Measurements from ENCODE around the gene TFF3.

The TFF3 gene

DNA sequence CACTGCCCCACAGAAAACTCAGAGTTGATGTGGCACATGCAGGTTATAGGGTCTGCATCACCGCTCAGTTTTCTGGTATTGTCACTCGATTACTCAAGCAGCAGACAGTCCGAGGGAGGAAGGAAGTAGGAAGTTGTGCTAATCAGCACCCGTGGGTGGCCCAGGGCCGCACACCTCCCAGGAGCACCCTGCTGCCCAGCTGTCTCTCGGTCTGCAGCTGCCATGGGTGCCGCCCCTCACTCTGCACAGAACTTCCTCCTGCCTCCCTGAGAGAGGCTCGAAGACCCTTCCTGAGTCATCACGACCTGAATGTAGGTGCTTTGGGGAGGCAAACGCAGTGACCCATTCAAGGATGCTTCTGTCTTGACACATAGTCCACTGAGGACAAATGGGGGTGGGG lies 4.2 kb upstream of the TFF3 start:
- Histone ChIP-seq H3K9me3 (ENCODE audit: insufficient read depth, low read length) (no peaks in the 10 kb centered on the region), H3K9ac (ENCODE audit: insufficient read length, low read depth) (no peak overlapping the region), H3K4me3 (ENCODE audit: insufficient read length, low read depth) (no peak overlapping the region), H3K27me3 (ENCODE audit: insufficient read depth, insufficient read length) (no peaks in the 10 kb centered on the region), H3K36me3 (ENCODE audit: insufficient read depth, insufficient read length, low read length) (no peaks in the 10 kb centered on the region), H3K4me1 (ENCODE audit: insufficient read depth, insufficient read length) (peaks cover 39% of the 10 kb centered on the region)
- DNase-seq (ENCODE audit: low read depth, low spot score) = no peak
- TF ChIP-seq SUZ12 (IDR thresholded peaks at IDR 0.05; ENCODE audit: extremely low read depth, insufficient read depth, insufficient read length) = no peak
- no peak for TF ChIP-seq ZNF274 (IDR thresholded peaks at IDR 0.05; ENCODE audit: low read depth, low read length)
- no peak for TF ChIP-seq YY1 (IDR thresholded peaks at IDR 0.05; ENCODE audit: insufficient read depth, insufficient read length)

GRCh38 chr21:42317826-42318746 lies 2.9 kb upstream of the TFF3 start:
- Histone ChIP-seq H3K36me3 (ENCODE audit: insufficient read depth, insufficient read length, low read length) (no peaks in the 10 kb centered on the region), H3K27me3 (ENCODE audit: insufficient read depth, insufficient read length) (no peaks in the 10 kb centered on the region), H3K9me3 (ENCODE audit: insufficient read depth, low read length) (no peaks in the 10 kb centered on the region), H3K4me1 (ENCODE audit: insufficient read depth, insufficient read length) (peaks cover 45% of the 10 kb centered on the region), H3K9ac (ENCODE audit: insufficient read length, low read depth) (no peak overlapping the region), H3K4me3 (ENCODE audit: insufficient read length, low read depth) (no peak overlapping the region)
- TF ChIP-seq ZNF274 (IDR thresholded peaks at IDR 0.05; ENCODE audit: low read depth, low read length) (no peak), YY1 (IDR thresholded peaks at IDR 0.05; ENCODE audit: insufficient read depth, insufficient read length) (no peak), SUZ12 (IDR thresholded peaks at IDR 0.05; ENCODE audit: extremely low read depth, insufficient read depth, insufficient read length) (no peak)
- DNase-seq (ENCODE audit: low read depth, low spot score) = no peak

DNA sequence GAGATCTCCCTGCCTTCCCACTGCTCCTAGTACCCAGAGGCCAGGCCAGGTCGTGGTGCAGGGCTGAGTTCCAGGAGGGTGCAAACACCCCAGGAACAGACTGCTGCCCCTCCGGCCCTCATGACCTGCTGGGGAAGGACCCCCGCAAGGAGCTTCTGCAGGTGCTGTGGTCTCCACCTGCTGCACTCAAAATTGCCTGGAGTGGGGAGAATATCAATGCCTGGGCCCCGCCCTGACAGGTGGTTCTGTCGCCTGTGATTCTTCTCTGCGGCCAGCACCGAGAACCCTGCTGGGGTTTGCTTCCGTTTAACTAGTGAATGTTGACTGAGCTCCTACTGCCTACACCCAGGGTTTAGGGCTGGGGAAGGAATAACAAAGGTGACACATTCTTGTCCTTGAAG lies 2.1 kb upstream of the TFF3 start:
- Histone ChIP-seq H3K4me1 (ENCODE audit: insufficient read depth, insufficient read length) (peaks cover 51% of the 10 kb centered on the region), H3K36me3 (ENCODE audit: insufficient read depth, insufficient read length, low read length) (no peaks in the 10 kb centered on the region), H3K9ac (ENCODE audit: insufficient read length, low read depth) (no peak overlapping the region), H3K27me3 (ENCODE audit: insufficient read depth, insufficient read length) (no peaks in the 10 kb centered on the region), H3K9me3 (ENCODE audit: insufficient read depth, low read length) (no peaks in the 10 kb centered on the region), H3K4me3 (ENCODE audit: insufficient read length, low read depth) (no peak overlapping the region)
- DNase-seq (ENCODE audit: low read depth, low spot score) = no peak
- no peak for TF ChIP-seq SUZ12 (IDR thresholded peaks at IDR 0.05; ENCODE audit: extremely low read depth, insufficient read depth, insufficient read length)
- no peak for TF ChIP-seq ZNF274 (IDR thresholded peaks at IDR 0.05; ENCODE audit: low read depth, low read length)
- no peak for TF ChIP-seq YY1 (IDR thresholded peaks at IDR 0.05; ENCODE audit: insufficient read depth, insufficient read length)

GRCh38 chr21:42316891-42317290 lies 1.7 kb upstream of the TFF3 start:
- TF ChIP-seq ZNF274 (IDR thresholded peaks at IDR 0.05; ENCODE audit: low read depth, low read length) (no peak), SUZ12 (IDR thresholded peaks at IDR 0.05; ENCODE audit: extremely low read depth, insufficient read depth, insufficient read length) (no peak), YY1 (IDR thresholded peaks at IDR 0.05; ENCODE audit: insufficient read depth, insufficient read length) (no peak)
- DNase-seq (ENCODE audit: low read depth, low spot score) = no peak
- H3K9ac ChIP-seq (ENCODE audit: insufficient read length, low read depth) = no peak overlapping the region
- H3K9me3 ChIP-seq (ENCODE audit: insufficient read depth, low read length) = no peaks in the 10 kb centered on the region
- H3K36me3 ChIP-seq (ENCODE audit: insufficient read depth, insufficient read length, low read length) = no peaks in the 10 kb centered on the region
- peaks cover 54% of the 10 kb centered on the region for H3K4me1 ChIP-seq (ENCODE audit: insufficient read depth, insufficient read length)
- H3K27me3 ChIP-seq (ENCODE audit: insufficient read depth, insufficient read length) = peaks cover 3% of the 10 kb centered on the region
- H3K4me3 ChIP-seq (ENCODE audit: insufficient read length, low read depth) = no peak overlapping the region

- Histone ChIP-seq H3K4me3 (ENCODE audit: insufficient read length, low read depth) (no peak overlapping the region), H3K9me3 (ENCODE audit: insufficient read depth, low read length) (no peaks in the 10 kb centered on the region), H3K4me1 (ENCODE audit: insufficient read depth, insufficient read length) (peaks cover 64% of the 10 kb centered on the region), H3K36me3 (ENCODE audit: insufficient read depth, insufficient read length, low read length) (no peaks in the 10 kb centered on the region), H3K9ac (ENCODE audit: insufficient read length, low read depth) (peak overlapping the region; percentile 25), H3K27me3 (ENCODE audit: insufficient read depth, insufficient read length) (peaks cover 3% of the 10 kb centered on the region)
- TF ChIP-seq ZNF274 (IDR thresholded peaks at IDR 0.05; ENCODE audit: low read depth, low read length) (no peak), YY1 (IDR thresholded peaks at IDR 0.05; ENCODE audit: insufficient read depth, insufficient read length) (no peak), SUZ12 (IDR thresholded peaks at IDR 0.05; ENCODE audit: extremely low read depth, insufficient read depth, insufficient read length) (no peak)
- no peak for DNase-seq (ENCODE audit: low read depth, low spot score)
Measured at GRCh38 chr21:42314616-42315295, 453 bp downstream of the TFF3 start.

DNA sequence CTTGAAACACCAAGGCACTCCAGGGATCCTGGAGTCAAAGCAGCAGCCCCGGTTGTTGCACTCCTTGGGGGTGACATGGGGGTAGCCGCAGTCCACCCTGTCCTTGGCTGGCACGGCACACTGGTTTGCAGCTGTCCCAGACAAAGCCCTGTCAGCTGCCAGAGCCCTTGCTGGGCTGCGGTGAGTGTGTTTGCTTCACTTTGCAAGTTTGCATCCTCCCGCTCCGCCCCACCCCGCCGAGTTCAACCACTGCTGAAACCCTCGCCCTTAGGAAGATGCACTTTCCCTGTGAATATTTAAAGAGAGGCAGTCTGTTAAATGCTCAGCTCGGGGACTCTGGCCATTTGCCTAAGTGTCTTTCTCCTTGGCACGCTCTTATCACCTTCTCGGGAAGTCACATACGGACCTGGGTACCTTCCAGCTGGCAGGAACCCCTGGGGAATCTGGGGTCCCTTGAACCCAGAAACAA lies 1.7 kb downstream of the TFF3 start:
- Histone ChIP-seq H3K4me1 (ENCODE audit: insufficient read depth, insufficient read length) (peaks cover 64% of the 10 kb centered on the region), H3K9me3 (ENCODE audit: insufficient read depth, low read length) (no peaks in the 10 kb centered on the region), H3K36me3 (ENCODE audit: insufficient read depth, insufficient read length, low read length) (no peaks in the 10 kb centered on the region), H3K4me3 (ENCODE audit: insufficient read length, low read depth) (no peak overlapping the region), H3K27me3 (ENCODE audit: insufficient read depth, insufficient read length) (peaks cover 3% of the 10 kb centered on the region), H3K9ac (ENCODE audit: insufficient read length, low read depth) (peak overlapping the region; percentile 34)
- DNase-seq (ENCODE audit: low read depth, low spot score) = peak; percentile 75
- TF ChIP-seq YY1 (IDR thresholded peaks at IDR 0.05; ENCODE audit: insufficient read depth, insufficient read length) (no peak), ZNF274 (IDR thresholded peaks at IDR 0.05; ENCODE audit: low read depth, low read length) (no peak), SUZ12 (IDR thresholded peaks at IDR 0.05; ENCODE audit: extremely low read depth, insufficient read depth, insufficient read length) (no peak)

DNA sequence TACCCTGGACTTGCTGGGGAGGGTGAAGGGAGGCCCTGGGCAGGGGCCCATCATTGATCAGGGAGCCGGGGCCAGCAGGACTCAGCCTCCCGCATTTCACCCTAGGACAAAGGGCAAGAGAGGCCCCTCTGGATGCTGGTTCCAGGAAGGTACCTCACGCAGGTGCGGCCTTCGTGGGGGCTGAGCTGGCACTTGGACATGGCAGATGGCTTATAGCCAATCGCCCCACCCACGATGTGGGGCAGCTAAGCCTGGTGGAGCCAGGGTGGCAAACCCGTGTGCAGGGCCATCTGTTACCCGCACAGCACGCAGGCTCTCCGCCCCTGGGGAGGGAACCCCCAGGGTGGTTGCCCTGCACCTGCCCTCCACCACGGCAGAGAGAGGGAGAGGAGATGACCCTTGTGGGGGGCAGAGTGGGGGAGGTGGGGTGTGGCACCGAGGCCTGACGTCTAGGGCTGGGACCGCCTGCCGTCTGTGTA lies 2.5 kb downstream of the TFF3 start:
- H3K4me3 ChIP-seq (ENCODE audit: insufficient read length, low read depth) = no peak overlapping the region
- DNase-seq (ENCODE audit: low read depth, low spot score) = no peak
- H3K27me3 ChIP-seq (ENCODE audit: insufficient read depth, insufficient read length) = peaks cover 3% of the 10 kb centered on the region
- H3K4me1 ChIP-seq (ENCODE audit: insufficient read depth, insufficient read length) = peaks cover 57% of the 10 kb centered on the region
- no peaks in the 10 kb centered on the region for H3K36me3 ChIP-seq (ENCODE audit: insufficient read depth, insufficient read length, low read length)
- no peaks in the 10 kb centered on the region for H3K9me3 ChIP-seq (ENCODE audit: insufficient read depth, low read length)
- TF ChIP-seq ZNF274 (IDR thresholded peaks at IDR 0.05; ENCODE audit: low read depth, low read length) (no peak), YY1 (IDR thresholded peaks at IDR 0.05; ENCODE audit: insufficient read depth, insufficient read length) (no peak), SUZ12 (IDR thresholded peaks at IDR 0.05; ENCODE audit: extremely low read depth, insufficient read depth, insufficient read length) (no peak)
- H3K9ac ChIP-seq (ENCODE audit: insufficient read length, low read depth) = no peak overlapping the region

Measured in NT2/D1 (cell line).